Measurements from ENCODE around the gene GALNT18. TPM values are rescaled to one million over a fixed set of nuclear protein-coding genes. Genes with fewer than 3 reads are reported as not detected.

Gene GALNT18
- total and polyA plus RNA-seq, 2 donors (not counting 3 experiments of a cell fraction or from before 2014, with no cell fraction given) = 0.17 to 0.18 TPM

GRCh38 chr11:11373934-11374333 is 247.9 kb downstream of the GALNT18 start:
- Histone ChIP-seq H3K4me1 (ENCODE audit: control insufficient read depth, extremely low read depth, insufficient read depth, low read length) (no peaks in the 10 kb centered on the region), H3K4me3 (replicated peaks in 1 of 3; ENCODE audit: insufficient read depth in 1 of 3, low read depth in 1 of 3, low read length in 3 of 3) (no peak overlapping the region), H3K9me3 (replicated peaks; ENCODE audit: control insufficient read depth, insufficient read depth, low read length) (no peaks in the 10 kb centered on the region), H3K4me2 (ENCODE audit: insufficient read depth, low read length) (no peak overlapping the region), H2AFZ (ENCODE audit: low read depth, low read length) (no peak overlapping the region), H3K36me3 (ENCODE audit: control insufficient read depth in 2 of 2, extremely low read depth in 1 of 2, insufficient read depth in 2 of 2, low read length in 2 of 2) (no peaks in the 10 kb centered on the region), H3K9ac (replicated peaks; ENCODE audit: extremely low read depth, insufficient read depth, low read length) (no peak overlapping the region), H3K27ac (ENCODE audit: insufficient read depth, low read depth, low read length) (no peak overlapping the region), H4K20me1 (replicated peaks; ENCODE audit: control insufficient read depth, extremely low read depth, insufficient read depth, low read length) (no peaks in the 10 kb centered on the region), H3K79me2 (ENCODE audit: control insufficient read depth, insufficient read depth, low read length) (no peaks in the 10 kb centered on the region), H3K9me1 (replicated peaks; ENCODE audit: control insufficient read depth, extremely low read depth, insufficient read depth, low read length) (no peaks in the 10 kb centered on the region), H3K27me3 (ENCODE audit: control insufficient read depth in 2 of 2, insufficient read depth in 2 of 2, low read length in 2 of 2) (no peaks in the 10 kb centered on the region)
- TF ChIP-seq JUN (IDR thresholded peaks at IDR 0.05; ENCODE audit: borderline replicate concordance, insufficient read depth, insufficient read length, low read depth) (no peak), EZH2 (IDR thresholded peaks at IDR 0.05; ENCODE audit: borderline replicate concordance, low read depth, low read length, severe bottlenecking) (no peak), POLR2AphosphoS5 (IDR thresholded peaks at IDR 0.05; ENCODE audit: insufficient read depth, low read depth, low read length) (no peak), CTCF (IDR thresholded peaks at IDR 0.05; ENCODE audit: extremely low read depth in 1 of 2, insufficient read depth in 1 of 2, low read depth in 1 of 2, low read length in 2 of 2) (no peak), FOS (IDR thresholded peaks at IDR 0.05; ENCODE audit: borderline replicate concordance, insufficient read depth, low read length) (no peak), GATA2 (IDR thresholded peaks at IDR 0.05; ENCODE audit: insufficient read depth, insufficient read length, low read depth, low read length) (no peak)
- intact Hi-C loops (cut with micrococcal nuclease) (no loop called here), dilution Hi-C loops (cut with MboI; ENCODE audit: extremely low pct_ligation_motif_present, low sequenced_read_pairs) (no loop called here)
- DNase-seq (ENCODE audit: low read depth, low spot score) (no peak), FAIRE-seq (no peak)
- no TSS peak for BruUV-seq (replicated peaks)
- CTCF ChIA-PET = no interaction called here
- POLR2A ChIA-PET = no interaction called here

- intact Hi-C loops (cut with micrococcal nuclease) = no loop called here
- TF ChIP-seq, protein P1, sequence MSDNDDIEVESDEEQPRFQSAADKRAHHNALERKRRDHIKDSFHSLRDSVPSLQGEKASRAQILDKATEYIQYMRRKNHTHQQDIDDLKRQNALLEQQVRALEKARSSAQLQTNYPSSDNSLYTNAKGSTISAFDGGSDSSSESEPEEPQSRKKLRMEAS (IDR thresholded peaks at IDR 0.05; ENCODE audit: insufficient read depth, insufficient read length) = no peak
- TF ChIP-seq MYC (IDR thresholded peaks at IDR 0.05; ENCODE audit: low read depth, low read length) (no peak), GATA2 (IDR thresholded peaks at IDR 0.05; ENCODE audit: insufficient read depth, insufficient read length, low read depth, low read length) (no peak), CTCF (IDR thresholded peaks at IDR 0.05; ENCODE audit: extremely low read depth in 1 of 2, insufficient read depth in 1 of 2, low read depth in 1 of 2, low read length in 2 of 2) (no peak), EZH2 (IDR thresholded peaks at IDR 0.05; ENCODE audit: borderline replicate concordance, low read depth, low read length, severe bottlenecking) (no peak), POLR2AphosphoS5 (IDR thresholded peaks at IDR 0.05; ENCODE audit: insufficient read depth, low read depth, low read length) (no peak), POLR2A (IDR thresholded peaks at IDR 0.05; ENCODE audit: low read depth, low read length) (no peak), FOS (IDR thresholded peaks at IDR 0.05; ENCODE audit: borderline replicate concordance, insufficient read depth, low read length) (no peak), JUN (IDR thresholded peaks at IDR 0.05; ENCODE audit: borderline replicate concordance, insufficient read depth, insufficient read length, low read depth) (no peak)
- DNase-seq (ENCODE audit: low read depth, low spot score) (no peak), FAIRE-seq (no peak)
- Histone ChIP-seq H3K4me2 (ENCODE audit: insufficient read depth, low read length) (no peak overlapping the region), H2AFZ (ENCODE audit: low read depth, low read length) (no peak overlapping the region), H3K9me1 (replicated peaks; ENCODE audit: control insufficient read depth, extremely low read depth, insufficient read depth, low read length) (no peaks in the 10 kb centered on the region), H3K4me3 (replicated peaks in 1 of 3; ENCODE audit: insufficient read depth in 1 of 3, low read depth in 1 of 3, low read length in 3 of 3) (no peak overlapping the region), H3K9me3 (replicated peaks; ENCODE audit: control insufficient read depth, insufficient read depth, low read length) (no peaks in the 10 kb centered on the region), H3K9ac (replicated peaks; ENCODE audit: extremely low read depth, insufficient read depth, low read length) (no peak overlapping the region), H4K20me1 (replicated peaks; ENCODE audit: control insufficient read depth, extremely low read depth, insufficient read depth, low read length) (no peaks in the 10 kb centered on the region), H3K27ac (ENCODE audit: insufficient read depth, low read depth, low read length) (no peak overlapping the region), H3K79me2 (ENCODE audit: control insufficient read depth, insufficient read depth, low read length) (no peaks in the 10 kb centered on the region), H3K27me3 (ENCODE audit: control insufficient read depth in 2 of 2, insufficient read depth in 2 of 2, low read length in 2 of 2) (no peaks in the 10 kb centered on the region), H3K4me1 (ENCODE audit: control insufficient read depth, extremely low read depth, insufficient read depth, low read length) (no peaks in the 10 kb centered on the region), H3K36me3 (ENCODE audit: control insufficient read depth in 2 of 2, extremely low read depth in 1 of 2, insufficient read depth in 2 of 2, low read length in 2 of 2) (no peaks in the 10 kb centered on the region)
- ChIA-PET POLR2A (no interaction called here), CTCF (no interaction called here)
- BruUV-seq (replicated peaks) = no TSS peak
- dilution Hi-C loops (cut with MboI; ENCODE audit: extremely low pct_ligation_motif_present, low sequenced_read_pairs) = no loop called here
Measured at GRCh38 chr11:11372461-11372860, 249.3 kb downstream of the GALNT18 start.

Data from endothelial cell of umbilical vein (primary cell).